ENCODE results near the gene PDLIM5.

PDLIM5 gene

GRCh38 chr4:94528792-94529451 lies 77.2 kb downstream of the PDLIM5 start:
- no peak overlapping the region for H3K4me2 ChIP-seq (ENCODE audit: low read length)
- H3K36me3 ChIP-seq (ENCODE audit: control insufficient read depth, insufficient read depth, low read length), result no peaks in the 10 kb centered on the region
- no peaks in the 10 kb centered on the region for H3K9me3 ChIP-seq (ENCODE audit: control insufficient read depth, low read length)
- no peaks in the 10 kb centered on the region for H3K27me3 ChIP-seq (ENCODE audit: control insufficient read depth, insufficient read depth, low read length)
- H2AFZ ChIP-seq, result no peak overlapping the region
- no peak overlapping the region for H3K9ac ChIP-seq
- H3K4me1 ChIP-seq, result no peaks in the 10 kb centered on the region
- no peak overlapping the region for H3K27ac ChIP-seq
- H3K4me3 ChIP-seq (ENCODE audit: low read depth, low read length), result no peak overlapping the region
- H3K79me2 ChIP-seq, result no peaks in the 10 kb centered on the region
- TF ChIP-seq CTCF (IDR thresholded peaks at IDR 0.05), result no peak

GRCh38 chr4:94530073-94530472 lies 78.3 kb downstream of the PDLIM5 start:
- Histone ChIP-seq H3K27ac (no peak overlapping the region), H3K79me2 (no peaks in the 10 kb centered on the region), H3K4me2 (ENCODE audit: low read length) (no peak overlapping the region), H3K9ac (no peak overlapping the region), H3K27me3 (ENCODE audit: control insufficient read depth, insufficient read depth, low read length) (no peaks in the 10 kb centered on the region), H3K9me3 (ENCODE audit: control insufficient read depth, low read length) (no peaks in the 10 kb centered on the region), H3K36me3 (ENCODE audit: control insufficient read depth, insufficient read depth, low read length) (no peaks in the 10 kb centered on the region), H2AFZ (no peak overlapping the region), H3K4me1 (no peaks in the 10 kb centered on the region), H3K4me3 (ENCODE audit: low read depth, low read length) (no peak overlapping the region)
- TF ChIP-seq CTCF (IDR thresholded peaks at IDR 0.05), result no peak

- no peaks in the 10 kb centered on the region for H3K36me3 ChIP-seq (ENCODE audit: control insufficient read depth, insufficient read depth, low read length)
- H3K9ac ChIP-seq, result no peak overlapping the region
- no peak overlapping the region for H3K4me3 ChIP-seq (ENCODE audit: low read depth, low read length)
- no peaks in the 10 kb centered on the region for H3K9me3 ChIP-seq (ENCODE audit: control insufficient read depth, low read length)
- no peak for TF ChIP-seq CTCF (IDR thresholded peaks at IDR 0.05)
- H3K27ac ChIP-seq, result no peak overlapping the region
- H2AFZ ChIP-seq, result no peak overlapping the region
- no peak overlapping the region for H3K4me2 ChIP-seq (ENCODE audit: low read length)
- H3K79me2 ChIP-seq, result no peaks in the 10 kb centered on the region
- H3K4me1 ChIP-seq, result no peaks in the 10 kb centered on the region
- H3K27me3 ChIP-seq (ENCODE audit: control insufficient read depth, insufficient read depth, low read length), result no peaks in the 10 kb centered on the region
These were observed 80.4 kb downstream of the PDLIM5 start for GRCh38 chr4:94531991-94532789.

GRCh38 chr4:94533405-94534223 lies 81.9 kb downstream of the PDLIM5 start:
- Histone ChIP-seq H3K4me1 (no peaks in the 10 kb centered on the region), H3K9me3 (ENCODE audit: control insufficient read depth, low read length) (no peaks in the 10 kb centered on the region), H3K79me2 (no peaks in the 10 kb centered on the region), H3K4me3 (ENCODE audit: low read depth, low read length) (no peak overlapping the region), H3K36me3 (ENCODE audit: control insufficient read depth, insufficient read depth, low read length) (no peaks in the 10 kb centered on the region), H3K27ac (no peak overlapping the region), H2AFZ (no peak overlapping the region), H3K27me3 (ENCODE audit: control insufficient read depth, insufficient read depth, low read length) (no peaks in the 10 kb centered on the region), H3K4me2 (ENCODE audit: low read length) (no peak overlapping the region), H3K9ac (no peak overlapping the region)
- TF ChIP-seq CTCF (IDR thresholded peaks at IDR 0.05), result no peak

Measured in parathyroid adenoma (tissue), 2 donors.